ENCODE measurements around the gene CORO1C. TPM values are rescaled to one million over a fixed set of nuclear protein-coding genes. Genes with fewer than 3 reads are reported as not detected.
A peak's percentile ranks its signal among the peaks of the same experiment; 100 is the strongest.

Gene CORO1C
- total and polyA plus RNA-seq, 9 of the 15 experiments (the other 6 are each of a cell fraction or from before 2014, with no cell fraction given): 55.2 to 280 (median 150) TPM

- TF ChIP-seq ZNF511 (CRISPR knock-in tag; IDR thresholded peaks at IDR 0.05): no peak
- no peak for TF ChIP-seq ZNF518B (CRISPR knock-in tag; IDR thresholded peaks at IDR 0.05)
- TF ChIP-seq BHLHE40 (IDR thresholded peaks at IDR 0.05; ENCODE audit: low read length): 0 out of 2 replicates have a peak, but pooled peaks have one; percentile 14
- TF ChIP-seq ZBTB17 (CRISPR knock-in tag; IDR thresholded peaks at IDR 0.05): no peak
- TF ChIP-seq TARDBP (IDR thresholded peaks at IDR 0.05): no peak
- no peak for TF ChIP-seq CLOCK (CRISPR knock-in tag; IDR thresholded peaks at IDR 0.05; ENCODE audit: borderline replicate concordance)
- TF ChIP-seq HBP1 (CRISPR knock-in tag; IDR thresholded peaks at IDR 0.05): no peak
- peak; percentile 26; the same call in 1 of the 2 replicates for TF ChIP-seq JUND (IDR thresholded peaks at IDR 0.05; ENCODE audit: borderline replicate concordance, low read depth, low read length)
- no peak for TF ChIP-seq JUND (tag; IDR thresholded peaks at IDR 0.05; ENCODE audit: borderline replicate concordance, low read depth, low read length)
- TF ChIP-seq ATF7 (IDR thresholded peaks at IDR 0.05): no peak; the same call in 1 of the 2 replicates
- 0 out of 2 replicates have a peak, but pooled peaks have one; percentile 71 for TF ChIP-seq CBFB (CRISPR knock-in tag; IDR thresholded peaks at IDR 0.05)
- no peak for TF ChIP-seq ZNF282 (CRISPR knock-in tag; IDR thresholded peaks at IDR 0.05)
- no peak for TF ChIP-seq EWSR1 (IDR thresholded peaks at IDR 0.05; ENCODE audit: borderline replicate concordance, low read depth, partially characterized antibody)
- no peak for TF ChIP-seq RBBP5 (IDR thresholded peaks at IDR 0.05; ENCODE audit: borderline replicate concordance, insufficient read depth, low read length, poor library complexity, severe bottlenecking)
- no peak for TF ChIP-seq DMBX1 (CRISPR knock-in tag; IDR thresholded peaks at IDR 0.05; ENCODE audit: borderline replicate concordance)
- TF ChIP-seq SMAD4 (CRISPR knock-in tag; conservative IDR thresholded peaks at IDR 0.05): peak; percentile 49
- no peak for TF ChIP-seq DPF2 (IDR thresholded peaks at IDR 0.05)
- no peak for TF ChIP-seq GTF2E2 (tag; IDR thresholded peaks at IDR 0.05)
- no peak for TF ChIP-seq ZNF77 (CRISPR knock-in tag; IDR thresholded peaks at IDR 0.05)
These were observed 113.0 kb downstream of the CORO1C start (continued) for GRCh38 chr12:108618079-108618952.
